ENCODE results near the gene SYT1. TPM values are rescaled to one million over a fixed set of nuclear protein-coding genes. Genes with fewer than 3 reads are reported as not detected.

SYT1 gene
- total RNA-seq, 1 donor from 2014 or later, result 0.30 TPM

DNA sequence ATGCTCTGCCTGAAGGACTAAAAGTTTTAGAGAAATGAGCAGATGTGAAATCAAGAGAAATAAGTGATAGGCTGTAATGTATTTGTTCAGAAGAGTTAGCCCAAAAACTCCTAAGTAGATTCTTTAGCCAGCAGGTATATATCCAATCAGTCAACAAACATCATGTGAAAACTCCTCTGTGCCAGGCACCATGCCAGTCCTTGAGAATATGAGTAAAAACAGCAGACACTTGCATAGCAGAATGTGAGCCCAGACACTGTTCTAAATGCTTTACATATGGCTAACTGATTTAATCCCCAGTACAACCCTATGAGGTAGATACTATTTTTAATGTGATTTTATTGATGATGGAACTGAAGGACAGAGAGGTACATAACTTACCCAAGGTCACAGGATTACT lies 496.4 kb downstream of the SYT1 start:
- TF ChIP-seq, protein P1, sequence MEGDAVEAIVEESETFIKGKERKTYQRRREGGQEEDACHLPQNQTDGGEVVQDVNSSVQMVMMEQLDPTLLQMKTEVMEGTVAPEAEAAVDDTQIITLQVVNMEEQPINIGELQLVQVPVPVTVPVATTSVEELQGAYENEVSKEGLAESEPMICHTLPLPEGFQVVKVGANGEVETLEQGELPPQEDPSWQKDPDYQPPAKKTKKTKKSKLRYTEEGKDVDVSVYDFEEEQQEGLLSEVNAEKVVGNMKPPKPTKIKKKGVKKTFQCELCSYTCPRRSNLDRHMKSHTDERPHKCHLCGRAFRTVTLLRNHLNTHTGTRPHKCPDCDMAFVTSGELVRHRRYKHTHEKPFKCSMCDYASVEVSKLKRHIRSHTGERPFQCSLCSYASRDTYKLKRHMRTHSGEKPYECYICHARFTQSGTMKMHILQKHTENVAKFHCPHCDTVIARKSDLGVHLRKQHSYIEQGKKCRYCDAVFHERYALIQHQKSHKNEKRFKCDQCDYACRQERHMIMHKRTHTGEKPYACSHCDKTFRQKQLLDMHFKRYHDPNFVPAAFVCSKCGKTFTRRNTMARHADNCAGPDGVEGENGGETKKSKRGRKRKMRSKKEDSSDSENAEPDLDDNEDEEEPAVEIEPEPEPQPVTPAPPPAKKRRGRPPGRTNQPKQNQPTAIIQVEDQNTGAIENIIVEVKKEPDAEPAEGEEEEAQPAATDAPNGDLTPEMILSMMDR (IDR thresholded peaks at IDR 0.05; ENCODE audit: borderline replicate concordance), result no peak
- H3K9me3 ChIP-seq (replicated peaks), result no peaks in the 10 kb centered on the region
- H3K4me1 ChIP-seq, result no peaks in the 10 kb centered on the region
- no peak overlapping the region for H3K27ac ChIP-seq (replicated peaks)
- intact Hi-C loops (cut with micrococcal nuclease), result no loop called here
- no peaks in the 10 kb centered on the region for H3K27me3 ChIP-seq (ENCODE audit: low read depth)
- H3K4me3 ChIP-seq, result no peak overlapping the region
- no peaks in the 10 kb centered on the region for H3K36me3 ChIP-seq
- DNase-seq, result no peak

DNA sequence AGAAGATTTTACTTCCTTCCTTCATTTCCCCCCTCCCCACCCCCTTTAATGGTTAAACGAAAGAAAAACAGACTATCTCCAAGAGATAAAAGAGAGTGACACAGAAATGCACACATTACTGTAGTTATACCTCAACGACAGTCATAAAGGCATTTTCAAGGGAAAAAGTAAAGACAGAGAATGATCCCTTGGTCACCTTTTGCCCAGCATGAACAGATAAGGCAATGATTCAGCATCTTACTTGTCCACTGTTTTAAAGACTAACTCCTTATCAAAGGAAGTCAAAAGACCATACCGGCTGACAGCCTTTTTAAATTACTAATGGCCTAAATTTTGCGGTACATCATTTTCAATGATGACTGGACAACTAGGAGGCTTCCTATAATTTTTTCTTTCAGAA lies 499.6 kb downstream of the SYT1 start:
- Histone ChIP-seq H3K4me3 (no peak overlapping the region), H3K27me3 (ENCODE audit: low read depth) (no peaks in the 10 kb centered on the region), H3K4me1 (no peaks in the 10 kb centered on the region), H3K36me3 (no peaks in the 10 kb centered on the region), H3K9me3 (replicated peaks) (no peaks in the 10 kb centered on the region), H3K27ac (replicated peaks) (no peak overlapping the region)
- intact Hi-C loops (cut with micrococcal nuclease), result no loop called here
- TF ChIP-seq, protein P1 (IDR thresholded peaks at IDR 0.05; ENCODE audit: borderline replicate concordance), result no peak
- no peak for DNase-seq

DNA sequence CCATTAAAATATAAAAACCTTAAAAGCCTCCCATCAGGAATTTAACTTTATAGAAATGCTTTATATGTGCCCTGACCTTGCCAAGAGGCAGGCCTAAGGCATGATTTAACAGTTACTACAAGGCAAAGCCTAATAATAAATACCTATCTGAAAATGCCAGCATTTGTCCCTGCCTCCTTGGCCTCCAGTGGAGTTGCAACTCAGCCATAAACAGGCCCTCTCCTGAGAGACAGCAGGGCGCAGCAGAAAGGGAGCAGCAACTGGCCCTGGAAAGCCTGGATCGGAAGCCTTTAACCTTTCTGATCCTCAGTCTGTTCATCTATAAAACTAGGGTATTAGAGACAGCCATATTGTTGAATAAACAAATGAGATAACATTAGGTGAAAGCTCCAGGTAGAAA lies 501.8 kb downstream of the SYT1 start:
- no peak overlapping the region for H3K4me3 ChIP-seq
- no peaks in the 10 kb centered on the region for H3K4me1 ChIP-seq
- H3K27ac ChIP-seq (replicated peaks), result no peak overlapping the region
- no peaks in the 10 kb centered on the region for H3K36me3 ChIP-seq
- TF ChIP-seq, protein P1 (IDR thresholded peaks at IDR 0.05; ENCODE audit: borderline replicate concordance), result no peak
- no peaks in the 10 kb centered on the region for H3K27me3 ChIP-seq (ENCODE audit: low read depth)
- DNase-seq, result no peak
- intact Hi-C loops (cut with micrococcal nuclease), result no loop called here
- H3K9me3 ChIP-seq (replicated peaks), result no peaks in the 10 kb centered on the region

DNA sequence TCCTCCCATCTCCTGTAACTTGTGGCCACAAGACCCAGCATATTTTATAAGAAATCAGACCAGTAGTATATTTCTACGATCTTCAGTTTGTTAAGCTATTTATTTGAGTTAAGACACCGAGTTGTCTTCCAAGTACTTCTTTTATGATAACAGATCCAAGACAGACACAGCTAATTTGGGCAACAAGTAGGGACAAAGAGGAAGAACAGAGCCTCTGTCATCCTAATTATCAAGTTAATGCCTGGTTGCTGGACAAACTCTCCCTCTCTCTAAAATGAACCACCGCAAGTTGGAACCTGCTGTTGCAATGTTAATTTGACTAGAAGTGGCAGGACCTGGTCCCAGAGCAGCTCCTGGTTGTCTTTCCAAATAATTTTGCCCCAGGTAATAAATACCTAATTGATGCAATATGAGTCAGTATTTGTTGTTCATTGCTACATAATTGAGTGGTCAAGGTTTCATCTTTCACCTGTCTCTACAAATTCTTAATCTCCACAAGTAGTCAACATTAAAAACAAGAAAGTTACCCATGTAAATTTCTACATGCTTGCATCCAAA lies 502.5 kb downstream of the SYT1 start:
- DNase-seq, result no peak
- TF ChIP-seq, protein P1 (IDR thresholded peaks at IDR 0.05; ENCODE audit: borderline replicate concordance), result no peak
- Histone ChIP-seq H3K27ac (replicated peaks) (no peak overlapping the region), H3K4me1 (no peaks in the 10 kb centered on the region), H3K27me3 (ENCODE audit: low read depth) (no peaks in the 10 kb centered on the region), H3K9me3 (replicated peaks) (no peaks in the 10 kb centered on the region), H3K36me3 (no peaks in the 10 kb centered on the region), H3K4me3 (no peak overlapping the region)
- intact Hi-C loops (cut with micrococcal nuclease), result no loop called here

DNA sequence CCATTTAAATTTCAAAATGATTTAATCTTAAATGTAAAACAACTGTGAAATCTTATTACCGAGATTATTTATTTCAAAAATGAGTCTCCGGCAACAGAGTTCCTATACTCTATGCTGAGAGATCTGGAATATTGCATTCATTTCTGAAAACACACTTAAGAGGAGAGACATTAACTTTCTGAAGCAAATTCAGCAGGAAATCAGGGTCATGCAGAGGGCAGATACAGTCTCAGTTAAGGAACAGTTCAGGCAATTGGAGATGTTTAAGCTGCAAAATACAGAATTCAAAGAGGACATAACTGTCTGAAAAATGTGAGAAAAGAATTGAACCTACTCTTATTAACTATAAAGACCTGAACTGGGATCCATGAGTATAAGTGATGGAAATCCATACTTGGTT lies 505.4 kb downstream of the SYT1 start:
- DNase-seq, result no peak
- Histone ChIP-seq H3K4me1 (no peaks in the 10 kb centered on the region), H3K27me3 (ENCODE audit: low read depth) (no peaks in the 10 kb centered on the region), H3K36me3 (no peaks in the 10 kb centered on the region), H3K9me3 (replicated peaks) (no peaks in the 10 kb centered on the region), H3K27ac (replicated peaks) (no peak overlapping the region), H3K4me3 (no peak overlapping the region)
- intact Hi-C loops (cut with micrococcal nuclease), result no loop called here
- TF ChIP-seq, protein P1 (IDR thresholded peaks at IDR 0.05; ENCODE audit: borderline replicate concordance), result no peak

Data from left ventricle myocardium inferior (tissue), 1 donor.